T-helper 1 cell treated with Interleukin-12 subunit alpha and Interleukin-12 subunit beta and Interleukin-4 antibody, amounts not matched to agents 30 ng/mL and 1 ng/mL, for 36 hours (primary cell): ENCODE results near the gene KCTD11. TPM values are rescaled to one million over a fixed set of nuclear protein-coding genes. Genes with fewer than 3 reads are reported as not detected.
"Not testable (repeated sequence)": the region's sequence is repeated elsewhere in the genome, so short reads cannot be mapped to it uniquely, and the experiment has no call there.

Experiments
- intact Hi-C: fragments of 100-400 bp; cut with micrococcal nuclease; formaldehyde crosslinking; loops from one replicate; pipeline ENCODE4 v1.15.1; 2024
- total RNA-seq: library from RNA; stranded (reverse); gene quantifications from 2 replicates; pipeline ENCODE4 v1.2.3, GENCODE V29; 2022

The KCTD11 gene
- total RNA-seq, 1 donor from 2014 or later, result 10.3 TPM

DNA sequence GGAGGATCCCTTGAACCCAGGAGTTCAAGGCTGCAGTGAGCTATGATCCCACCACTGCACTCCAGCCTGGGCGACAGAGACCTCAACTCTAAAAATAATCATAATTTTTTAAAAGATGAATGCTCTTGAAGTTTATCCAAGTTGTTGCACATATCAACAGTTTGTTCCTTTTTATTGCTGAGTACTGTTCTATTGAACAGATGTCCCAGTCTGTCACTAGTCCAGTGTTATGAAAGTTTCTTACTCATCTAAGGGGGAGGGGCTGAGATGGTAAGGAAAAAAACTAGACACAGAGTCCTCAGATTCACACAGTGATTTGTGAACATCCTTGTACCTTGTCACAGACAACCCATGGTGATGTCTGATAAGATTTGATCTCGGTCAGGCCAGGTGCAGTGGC lies 11.8 kb upstream of the KCTD11 start:
- intact Hi-C loops, result no loop called here

DNA sequence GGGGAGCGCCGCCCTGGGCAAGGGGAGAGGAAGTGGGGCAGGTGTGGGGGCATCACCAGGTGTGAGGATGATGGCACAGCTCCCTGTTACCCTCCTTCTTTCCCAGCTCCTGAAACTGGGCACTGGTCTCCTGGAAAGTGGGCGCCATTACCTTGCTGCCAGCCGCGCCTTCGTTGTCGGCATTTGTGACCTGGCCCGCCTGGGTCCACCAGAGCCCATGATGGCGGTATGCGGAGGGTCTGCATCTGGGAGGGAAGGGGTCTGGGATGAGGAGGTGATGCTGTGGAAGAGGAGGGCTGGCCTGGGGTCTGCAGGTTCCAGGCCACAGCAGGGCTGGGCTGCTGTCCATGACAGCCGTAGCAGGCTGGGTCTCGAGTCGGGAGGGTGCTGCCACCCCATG lies 10.1 kb upstream of the KCTD11 start:
- intact Hi-C loops, result no loop called here

DNA sequence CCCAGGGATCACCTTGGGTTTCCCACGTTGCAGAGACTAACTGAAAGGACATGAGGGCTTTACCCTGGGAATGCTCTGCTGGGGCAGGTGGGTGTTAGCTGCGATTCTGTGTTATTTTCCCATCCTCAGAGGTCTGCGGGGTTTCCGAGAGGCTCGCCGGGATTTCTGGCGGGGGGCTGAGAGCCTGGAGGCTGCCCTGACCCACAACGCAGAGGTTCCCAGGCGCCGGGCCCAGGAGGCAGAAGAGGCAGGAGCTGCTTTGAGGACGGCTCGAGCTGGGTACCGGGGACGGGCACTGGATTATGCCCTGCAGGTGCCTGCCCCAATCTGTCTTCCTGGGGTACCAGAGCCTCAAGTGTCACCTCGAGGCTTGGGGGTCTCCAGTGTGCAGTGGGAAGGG lies 8.7 kb upstream of the KCTD11 start:
- intact Hi-C loops, result no loop called here

DNA sequence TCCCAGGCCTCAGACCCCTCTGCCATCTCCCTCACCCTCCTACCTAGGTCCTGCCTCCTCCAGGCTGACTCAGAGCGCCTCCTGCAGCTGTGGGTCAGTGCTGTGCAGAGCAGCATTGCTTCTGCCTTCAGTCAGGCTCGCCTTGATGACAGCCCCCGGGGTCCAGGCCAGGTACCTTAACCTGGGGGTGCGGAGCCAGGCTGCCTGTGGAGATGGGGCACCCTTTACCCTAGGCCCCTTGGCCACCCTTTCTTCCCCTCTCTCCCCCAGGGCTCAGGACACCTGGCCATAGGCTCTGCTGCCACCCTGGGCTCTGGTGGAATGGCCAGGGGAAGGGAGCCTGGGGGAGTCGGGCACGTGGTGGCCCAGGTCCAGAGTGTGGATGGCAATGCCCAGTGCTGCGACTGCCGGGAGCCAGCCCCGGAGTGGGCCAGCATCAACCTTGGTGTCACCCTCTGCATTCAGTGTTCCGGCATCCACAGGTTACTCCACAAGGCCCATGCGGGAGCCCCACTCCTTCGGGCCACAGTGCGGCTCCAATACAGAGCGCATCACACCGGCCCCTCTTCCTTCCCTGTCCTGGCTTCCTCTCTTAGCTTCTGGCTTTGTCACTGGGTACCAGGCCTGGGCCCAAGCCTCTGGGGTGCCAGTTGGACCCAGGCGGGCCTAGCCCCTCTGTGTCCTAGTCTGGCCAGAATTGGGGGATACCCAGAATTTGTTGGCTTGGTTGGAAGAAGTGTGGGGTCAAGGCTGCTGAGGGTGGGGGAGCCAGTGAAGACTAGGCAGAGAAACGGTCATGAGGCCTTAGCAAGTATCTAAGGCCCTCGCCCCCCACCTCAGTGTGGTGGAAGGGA lies 5.0 kb upstream of the KCTD11 start:
- intact Hi-C loops, result loop anchor here (1.0 kb wide), 1 partner anchor 67 kb away; no protein-coding TSS in a partner anchor

DNA sequence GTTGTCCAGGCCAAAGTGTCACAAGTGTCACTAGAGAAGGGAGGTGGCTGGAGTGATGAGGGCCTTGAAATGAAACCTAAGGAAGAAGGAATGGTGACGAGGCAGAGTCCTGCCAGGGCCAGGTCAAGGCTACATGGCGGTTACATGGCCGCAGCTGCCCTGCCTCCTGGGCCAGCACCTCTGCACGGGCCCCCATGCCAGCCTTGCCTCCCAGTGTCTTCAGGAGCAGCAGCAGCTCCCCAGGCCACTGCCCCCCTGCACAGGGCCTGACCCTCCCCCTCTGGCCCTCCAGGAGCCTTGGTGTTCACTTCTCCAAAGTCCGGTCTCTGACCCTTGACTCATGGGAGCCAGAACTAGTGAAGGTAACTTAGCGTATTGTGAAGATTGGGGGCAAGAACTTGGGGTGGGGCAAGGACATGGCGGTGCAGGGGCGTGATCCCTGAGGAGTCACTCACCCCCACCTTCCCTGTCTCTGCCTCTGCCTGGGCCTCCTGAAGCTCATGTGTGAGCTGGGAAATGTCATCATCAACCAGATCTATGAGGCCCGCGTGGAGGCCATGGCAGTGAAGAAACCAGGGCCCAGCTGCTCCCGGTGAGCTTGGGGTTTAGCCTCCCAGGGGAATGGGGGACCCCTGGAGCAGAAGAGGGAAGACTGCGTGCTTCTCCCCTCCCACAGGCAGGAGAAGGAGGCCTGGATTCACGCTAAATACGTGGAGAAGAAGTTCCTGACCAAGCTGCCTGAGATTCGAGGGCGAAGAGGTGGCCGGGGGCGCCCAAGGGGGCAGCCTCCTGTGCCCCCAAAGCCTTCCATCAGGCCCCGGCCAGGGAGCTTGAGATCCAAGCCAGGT lies 4.1 kb upstream of the KCTD11 start:
- intact Hi-C loops, result no loop called here

DNA sequence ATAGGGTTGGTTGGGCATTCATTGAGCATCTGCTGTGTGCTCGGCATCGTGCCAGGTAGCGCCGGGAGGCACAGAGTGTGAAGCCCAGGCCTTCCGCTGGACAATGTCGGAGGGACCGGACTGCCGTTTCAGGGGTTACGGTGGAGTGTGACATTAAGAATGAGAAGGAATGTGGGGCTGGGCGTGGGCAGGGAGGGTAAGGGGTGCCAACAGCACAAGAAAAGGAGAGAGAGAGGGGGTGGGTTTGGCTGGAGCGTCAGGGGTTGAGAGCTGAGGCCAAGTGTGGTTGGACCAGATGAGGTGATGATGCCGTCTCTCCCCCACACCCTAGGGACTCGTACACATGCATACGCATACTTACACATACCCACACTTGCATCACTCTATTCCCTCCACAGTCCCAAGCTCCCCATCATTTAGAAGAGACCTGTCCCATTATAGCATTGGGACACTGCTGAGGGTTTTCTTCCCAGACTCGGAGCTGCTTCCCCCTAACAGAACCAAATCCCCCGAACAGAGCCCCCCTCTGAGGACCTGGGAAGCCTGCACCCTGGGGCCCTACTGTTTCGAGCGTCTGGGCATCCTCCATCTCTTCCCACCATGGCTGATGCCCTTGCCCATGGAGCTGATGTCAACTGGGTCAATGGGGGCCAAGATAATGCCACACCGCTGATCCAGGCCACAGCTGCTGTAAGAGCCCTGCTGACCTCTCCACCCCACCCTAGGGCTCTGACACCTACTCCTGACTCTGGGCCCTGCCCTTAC lies 3.3 kb upstream of the KCTD11 start:
- intact Hi-C loops, result no loop called here

DNA sequence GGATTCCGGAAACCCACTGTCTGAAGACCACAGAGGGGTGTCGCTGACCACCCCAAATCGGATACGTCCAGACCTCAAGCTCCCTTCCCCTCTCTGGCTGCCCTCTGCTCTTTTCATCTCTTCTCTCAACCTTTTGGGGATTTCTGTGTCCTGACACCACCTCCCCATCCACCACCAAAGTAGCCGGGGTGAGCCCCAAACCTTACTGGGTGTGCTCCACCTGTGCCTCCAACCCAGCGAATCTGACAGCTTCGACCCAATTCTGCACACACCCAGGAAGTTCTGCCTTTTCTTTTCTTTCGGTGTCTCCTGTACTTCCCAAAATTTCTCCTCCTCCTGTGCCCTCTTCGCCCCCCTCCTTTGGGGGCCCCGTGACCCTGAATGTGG lies 534 bp downstream of the KCTD11 start:
- intact Hi-C loops, result loop anchor here (1.0 kb wide), 2 partner anchors 83 to 132 kb away; partner anchors contain the start of genes POLR2A and TMEM102

DNA sequence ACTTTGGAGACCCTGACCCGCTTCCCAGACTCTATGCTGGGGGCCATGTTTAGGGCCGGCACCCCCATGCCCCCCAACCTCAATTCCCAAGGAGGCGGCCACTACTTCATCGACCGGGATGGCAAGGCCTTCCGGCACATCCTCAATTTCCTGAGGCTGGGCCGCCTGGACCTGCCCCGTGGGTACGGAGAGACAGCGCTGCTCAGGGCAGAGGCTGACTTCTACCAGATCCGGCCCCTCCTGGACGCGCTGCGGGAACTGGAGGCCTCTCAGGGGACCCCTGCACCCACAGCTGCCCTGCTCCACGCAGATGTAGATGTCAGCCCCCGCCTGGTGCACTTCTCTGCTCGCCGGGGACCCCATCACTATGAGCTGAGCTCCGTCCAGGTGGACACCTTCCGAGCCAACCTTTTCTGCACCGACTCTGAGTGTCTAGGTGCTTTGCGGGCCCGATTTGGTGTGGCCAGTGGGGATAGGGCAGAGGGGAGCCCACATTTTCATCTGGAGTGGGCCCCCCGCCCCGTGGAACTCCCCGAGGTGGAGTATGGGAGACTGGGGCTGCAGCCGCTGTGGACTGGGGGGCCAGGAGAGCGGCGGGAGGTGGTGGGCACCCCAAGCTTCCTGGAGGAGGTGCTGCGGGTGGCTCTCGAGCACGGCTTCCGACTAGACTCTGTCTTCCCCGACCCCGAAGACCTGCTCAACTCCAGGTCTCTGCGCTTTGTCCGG lies 1.1 kb downstream of the KCTD11 start:
- intact Hi-C loops, result loop anchor here (1.0 kb wide), 2 partner anchors 82 to 131 kb away; partner anchors contain the start of genes POLR2A and TMEM102

DNA sequence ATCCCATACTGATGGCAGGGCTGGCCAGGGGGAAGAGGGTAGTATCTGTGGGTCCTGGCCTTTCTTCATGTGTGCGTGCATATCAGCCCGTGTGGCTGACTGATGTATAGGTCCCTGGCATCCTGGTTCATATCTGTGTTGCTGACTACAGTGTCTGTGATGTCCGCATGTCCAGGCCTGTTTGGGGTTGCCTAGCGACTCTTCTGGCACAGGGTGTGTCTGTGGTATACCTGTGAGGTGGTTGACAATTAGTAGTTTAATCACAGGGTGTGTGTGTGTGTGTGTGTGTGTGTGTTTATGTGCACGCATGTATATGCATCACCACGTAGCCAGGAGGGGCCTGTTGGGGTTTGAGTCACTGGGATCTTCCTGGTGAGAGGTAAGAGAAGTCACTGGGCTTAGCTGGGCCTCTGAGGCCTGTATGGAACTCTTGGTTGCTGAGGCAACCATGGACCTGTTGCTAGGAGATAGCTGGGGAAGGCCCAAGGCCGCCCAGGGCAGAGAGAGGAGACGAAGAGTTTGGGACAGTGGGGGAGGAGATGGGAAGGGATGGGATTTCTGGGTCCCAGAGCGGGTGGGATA lies 2.4 kb downstream of the KCTD11 start:
- intact Hi-C loops, result no loop called here

DNA sequence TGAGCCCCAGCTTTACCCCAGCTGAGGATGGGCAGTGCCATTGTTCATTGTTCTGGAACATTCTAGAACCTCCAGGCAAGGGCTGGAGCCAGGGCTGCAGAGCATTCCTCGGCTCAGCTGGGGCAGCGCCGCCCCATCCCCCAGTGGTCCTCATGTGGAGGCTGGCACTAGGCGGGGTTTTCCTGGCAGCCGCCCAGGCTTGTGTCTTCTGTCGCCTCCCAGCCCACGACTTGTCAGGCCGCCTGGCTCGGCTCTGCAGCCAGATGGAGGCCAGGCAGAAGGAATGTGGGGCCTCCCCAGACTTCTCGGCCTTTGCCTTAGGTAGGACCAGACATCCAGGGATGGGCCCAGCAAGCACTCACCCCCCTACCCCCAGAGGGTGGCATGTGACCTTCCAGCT lies 3.1 kb downstream of the KCTD11 start, which contains the start of gene TMEM95:
TMEM95 (plus strand) TSS at position 104 of the 400 bp plus-strand sequence; CDS start at position 153, 49 bp downstream.
- intact Hi-C loops, result no loop called here

DNA sequence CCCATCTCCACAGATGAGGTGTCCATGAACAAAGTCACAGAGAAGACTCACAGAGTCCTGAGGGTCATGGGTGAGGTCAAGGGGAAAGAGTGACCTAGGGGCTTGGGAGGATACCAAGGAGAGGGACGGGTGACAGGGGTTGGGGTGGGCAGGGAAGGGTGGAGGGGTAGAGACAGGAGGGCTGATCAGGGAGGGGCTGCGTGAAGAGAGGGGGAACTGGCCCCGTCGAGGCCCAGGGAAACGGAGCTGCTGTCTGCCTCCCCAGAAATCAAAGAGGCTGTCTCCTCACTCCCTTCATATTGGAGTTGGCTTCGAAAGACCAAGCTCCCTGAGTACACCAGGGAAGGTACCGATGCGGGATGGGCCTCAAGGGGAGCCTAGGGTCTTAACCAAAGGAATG lies 3.6 kb downstream of the KCTD11 start:
- intact Hi-C loops, result no loop called here

DNA sequence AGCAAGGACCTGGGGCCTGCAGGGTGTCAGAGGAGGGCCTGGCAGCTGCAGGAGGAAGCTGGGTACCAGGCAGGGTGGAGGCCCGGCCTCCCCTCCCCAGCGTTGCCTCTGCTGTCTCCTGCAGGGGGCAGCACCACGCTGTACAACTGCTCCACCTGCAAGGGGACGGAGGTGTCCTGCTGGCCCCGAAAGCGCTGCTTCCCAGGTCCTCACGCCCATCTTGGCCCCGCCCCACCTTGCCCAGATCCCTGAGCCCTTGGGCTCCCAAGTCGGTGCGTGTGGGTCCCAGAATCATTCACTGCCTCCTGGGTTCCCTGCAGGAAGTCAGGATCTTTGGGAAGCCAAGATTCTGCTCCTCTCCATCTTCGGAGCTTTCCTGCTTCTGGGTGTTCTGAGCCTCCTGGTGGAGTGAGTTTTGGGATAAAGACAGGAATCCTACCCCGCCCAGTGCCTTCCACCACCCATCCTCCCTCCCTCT lies 4.1 kb downstream of the KCTD11 start:
- intact Hi-C loops, result loop anchor here (1.0 to 2.0 kb wide), 4 partner anchors 39 to 205 kb away; partner anchors contain the start of genes PLSCR3, SENP3 and TMEM102

DNA sequence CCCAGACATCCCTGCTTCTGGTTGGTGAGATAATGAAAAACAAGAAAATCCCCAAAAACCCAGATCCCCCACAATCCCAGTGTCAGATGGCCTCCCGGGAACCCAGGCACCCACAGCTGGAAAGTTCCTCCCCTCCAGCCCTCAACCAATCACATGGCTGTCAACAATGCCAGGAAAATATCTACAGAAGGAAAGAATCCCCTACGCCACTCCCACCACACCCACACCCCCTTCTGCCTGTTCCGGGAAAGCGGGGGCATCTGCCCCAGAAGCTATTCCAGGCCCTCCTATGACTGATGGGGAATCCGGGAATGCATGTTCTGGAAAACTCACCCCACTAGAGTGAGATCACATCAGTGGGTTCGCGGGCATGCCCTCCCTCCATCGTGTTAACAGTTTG lies 4.8 kb downstream of the KCTD11 start:
- intact Hi-C loops, result loop anchor here (1.0 to 2.0 kb wide), 4 partner anchors 38 to 205 kb away; partner anchors contain the start of genes PLSCR3, SENP3 and TMEM102

DNA sequence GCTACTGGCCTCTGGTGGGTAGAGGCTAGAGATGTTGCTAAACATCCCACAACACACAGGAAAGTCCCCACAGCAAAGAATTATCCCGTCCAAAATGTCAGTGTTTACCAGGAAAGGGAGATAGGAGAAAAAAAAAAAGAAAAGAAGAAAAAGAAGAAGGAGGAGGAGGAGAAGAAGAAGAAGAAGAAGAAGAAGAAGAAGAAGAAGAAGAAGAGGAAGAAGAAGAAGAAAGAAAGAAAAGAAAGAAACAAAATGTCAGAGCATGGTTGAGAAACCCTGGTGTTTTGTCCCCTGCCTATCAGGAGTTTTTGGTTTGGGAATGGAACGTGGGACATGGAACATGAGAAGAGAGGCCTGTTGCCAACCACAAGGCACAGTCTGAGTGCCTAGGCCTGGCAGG lies 5.4 kb downstream of the KCTD11 start:
- intact Hi-C loops, result loop anchor here (2.0 kb wide), 2 partner anchors 37 to 145 kb away; partner anchors contain the start of gene PLSCR3

DNA sequence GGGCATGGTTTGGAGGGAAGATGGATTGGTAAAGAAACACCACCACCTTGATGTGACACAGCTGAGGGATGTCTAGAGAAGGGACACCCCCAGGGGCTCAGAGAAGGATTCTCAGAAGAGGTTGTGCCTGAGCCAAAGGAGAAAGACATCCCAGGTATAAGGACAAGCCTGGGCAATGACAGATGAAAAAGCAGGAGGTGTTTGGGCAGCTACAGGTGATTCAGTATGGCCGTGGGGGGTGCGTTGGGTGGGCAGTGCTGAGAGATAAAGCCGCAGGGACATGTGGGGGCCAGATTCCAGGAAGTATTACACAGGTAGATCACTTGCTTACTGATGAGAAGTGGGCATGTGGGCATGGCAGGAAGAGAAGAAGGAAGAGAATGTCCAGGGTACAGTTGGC lies 9.9 kb downstream of the KCTD11 start:
- intact Hi-C loops, result no loop called here

DNA sequence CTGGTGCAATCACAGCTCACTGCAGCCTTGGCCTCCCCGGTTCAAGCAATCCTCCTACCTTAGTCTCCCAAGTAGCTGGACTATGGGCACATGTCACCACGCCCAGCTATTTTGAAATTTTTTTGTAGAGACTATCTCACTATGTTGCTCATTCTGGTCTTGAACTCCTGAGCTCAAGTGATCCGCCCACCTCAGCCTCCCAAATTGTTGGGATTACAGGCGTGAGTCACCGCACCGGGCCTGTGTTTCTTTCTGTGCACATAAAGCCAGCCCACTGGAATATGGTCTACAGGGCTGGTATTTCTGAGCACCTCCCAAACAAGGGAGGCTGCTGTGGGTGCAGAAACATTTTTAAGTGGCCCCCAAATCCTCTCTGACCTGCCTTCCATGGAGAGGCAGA lies 11.3 kb downstream of the KCTD11 start:
- intact Hi-C loops, result no loop called here

DNA sequence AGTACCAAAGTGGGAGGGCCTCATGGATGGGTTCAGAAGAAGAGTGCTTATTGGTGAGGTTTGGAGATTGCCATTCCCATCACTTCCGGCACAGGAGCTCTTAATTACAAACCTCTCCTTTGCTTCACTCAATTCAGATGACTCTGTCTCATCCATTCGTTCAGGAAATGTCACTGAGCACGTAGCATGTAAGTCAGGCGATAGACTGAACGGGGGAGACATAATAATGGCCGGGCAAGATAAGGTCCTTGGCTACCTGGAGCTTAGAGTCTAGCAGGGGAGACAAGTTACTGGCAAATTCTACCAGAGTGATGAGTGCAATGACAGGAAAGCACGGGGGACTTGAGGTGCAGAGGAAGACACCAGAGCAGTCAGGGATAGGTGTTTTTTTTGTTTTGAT lies 14.0 kb downstream of the KCTD11 start:
- intact Hi-C loops, result not testable (repeated sequence)

DNA sequence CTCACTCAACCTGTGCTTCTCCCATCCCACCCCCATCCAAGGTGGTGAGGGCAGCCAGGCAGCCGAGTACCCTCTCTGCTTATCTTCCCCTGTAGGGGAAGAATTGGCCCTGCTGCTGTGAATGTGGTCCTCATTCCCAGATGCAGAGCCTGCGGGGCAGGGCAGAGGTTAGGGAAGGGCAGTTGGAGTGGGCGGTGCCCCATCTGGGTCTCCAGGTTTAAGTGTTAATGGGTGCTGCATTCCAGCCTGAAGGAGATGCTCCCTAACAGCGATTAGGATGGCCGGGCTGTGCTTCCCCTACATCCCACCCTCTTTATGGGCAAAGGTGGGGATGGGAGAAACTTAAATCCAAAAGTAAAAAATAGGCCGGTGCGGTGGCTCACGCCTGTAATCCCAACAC lies 15.1 kb downstream of the KCTD11 start:
- intact Hi-C loops, result no loop called here

DNA sequence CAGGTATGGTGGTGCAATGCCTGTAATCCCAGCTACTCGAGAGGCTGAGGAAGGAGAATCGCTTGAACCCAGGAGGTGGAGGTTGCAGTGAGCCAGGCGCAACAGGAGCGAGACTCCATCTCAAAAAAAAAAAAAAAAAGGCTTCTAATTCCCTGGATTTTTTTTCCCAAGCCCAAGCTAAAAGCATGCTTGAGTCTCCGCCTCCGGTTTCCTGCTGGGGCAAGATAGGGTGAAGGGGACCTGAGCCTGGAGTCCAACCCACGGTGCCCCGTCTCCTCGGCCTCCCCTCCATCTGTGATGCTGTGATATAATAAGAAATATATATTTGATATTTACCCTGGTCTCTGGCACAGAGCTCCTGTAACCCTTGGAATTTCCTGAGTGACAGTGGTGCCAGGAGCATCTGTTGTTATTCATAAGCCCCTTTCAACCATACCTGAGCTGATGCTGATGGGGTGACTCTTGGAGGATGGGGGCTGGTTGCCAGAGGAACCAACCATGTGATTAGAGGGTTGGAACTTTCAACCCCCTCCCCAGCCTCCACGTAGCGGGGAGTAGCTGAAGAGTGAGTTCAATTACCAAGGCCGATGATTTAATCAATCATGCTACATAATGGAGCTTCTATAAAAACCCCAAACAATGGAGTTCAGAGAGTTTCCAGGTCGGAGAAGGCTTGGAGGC lies 16.1 kb downstream of the KCTD11 start:
- intact Hi-C loops, result no loop called here
